HepG2 (cell line): Measurements from ENCODE around the gene CREBZF. TPM values are rescaled to one million over a fixed set of nuclear protein-coding genes. Genes with fewer than 3 reads are reported as not detected.
A peak's percentile ranks its signal among the peaks of the same experiment; 100 is the strongest.

Experiments
- FOSL2 ChIP-seq: sonication (generic); formaldehyde crosslinking; IDR thresholded peaks from 2 replicates; pipeline ENCODE4 v1.4.0; 2020; ENCODE audit warnings: missing genetic modification reagents
- PCBP2 ChIP-seq: fragments of 200-400 bp; formaldehyde crosslinking; optimal IDR thresholded peaks from 2 replicates; pipeline ENCODE3; 2018; ENCODE audit warnings: low read length, low read depth; ENCODE audit not compliant: poor library complexity, severe bottlenecking
- PHF21A ChIP-seq: sonication (generic); formaldehyde crosslinking; IDR thresholded peaks from 2 replicates; pipeline ENCODE4 v1.5.0; 2020; ENCODE audit warnings: mild to moderate bottlenecking, missing genetic modification reagents
- SMAD9 ChIP-seq: sonication (generic); formaldehyde crosslinking; IDR thresholded peaks from 2 replicates; pipeline ENCODE4 v1.5.1; 2020; ENCODE audit warnings: mild to moderate bottlenecking, missing genetic modification reagents
- XBP1 ChIP-seq: sonication (generic); formaldehyde crosslinking; IDR thresholded peaks from 2 replicates; pipeline ENCODE4 v1.5.0; 2020; ENCODE audit warnings: missing genetic modification reagents
- XRCC5 ChIP-seq: fragments of 200-400 bp; formaldehyde crosslinking; optimal IDR thresholded peaks from 2 replicates; pipeline ENCODE3; 2017; ENCODE audit warnings: mild to moderate bottlenecking, low read length
- ZFP41 ChIP-seq: sonication (generic); formaldehyde crosslinking; IDR thresholded peaks from 2 replicates; pipeline ENCODE4 v1.4.0; 2020; ENCODE audit warnings: mild to moderate bottlenecking, missing genetic modification reagents, borderline replicate concordance
- ZNF12 ChIP-seq: sonication (generic); formaldehyde crosslinking; IDR thresholded peaks from 2 replicates; pipeline ENCODE4 v1.5.0; 2020; ENCODE audit warnings: missing genetic modification reagents
- ZNF230 ChIP-seq: sonication (generic); formaldehyde crosslinking; IDR thresholded peaks from 2 replicates; pipeline ENCODE4 v1.4.0; 2020; ENCODE audit warnings: mild to moderate bottlenecking, missing genetic modification reagents
- ZNF24 ChIP-seq: fragments of 450-650 bp; IDR thresholded peaks from 2 replicates; pipeline ENCODE4 v1.6.1; 2017; ENCODE audit warnings: antibody characterized with exemption, mild to moderate bottlenecking
- ZNF292 ChIP-seq: sonication (generic); formaldehyde crosslinking; IDR thresholded peaks from 2 replicates; pipeline ENCODE4 v1.8.1; 2022; ENCODE audit warnings: mild to moderate bottlenecking, low read depth, missing genetic modification reagents, borderline replicate concordance
- ZZZ3 ChIP-seq: sonication (generic); formaldehyde crosslinking; IDR thresholded peaks from 2 replicates; pipeline ENCODE4 v1.4.0; 2020; ENCODE audit warnings: missing genetic modification reagents, mild to moderate bottlenecking, borderline replicate concordance
- polyA plus RNA-seq, 8 experiments: library from polyadenylated mRNA; depleted of rRNA in 3 of 8; stranded (reverse) in 7 of 8; unstranded in 1 of 8; fragments of >200 nt; fragmentation: Illumina TruSeq in 4 of 8; extraction: Trizol in 4 of 8; gene quantifications; 2 replicates each; pipeline versions ENCODE4 v1.2.1 to v1.2.3, GENCODE V29; 2011 to 2016; ENCODE audit warnings: low read depth in 4 of 8, missing spikeins in 1 of 8, mixed read lengths in 1 of 8; ENCODE audit not compliant: insufficient read depth in 1 of 8
- total RNA-seq, 5 experiments: library from RNA; depleted of rRNA; stranded (reverse); fragments of >200 nt; fragmentation: Illumina TruSeq; extraction: Trizol; gene quantifications; 2 replicates each; pipeline ENCODE4 v1.2.3, GENCODE V29; 2016; ENCODE audit warnings: low read depth in 1 of 5
- TF ChIP-seq, protein P1 (sequence below): sonication (generic); formaldehyde crosslinking; IDR thresholded peaks from 2 replicates; pipeline ENCODE4 v1.5.0; 2020; ENCODE audit warnings: mild to moderate bottlenecking, low read depth, missing genetic modification reagents, borderline replicate concordance
- TF ChIP-seq, protein P2 (sequence below), 2 experiments: IDR thresholded peaks; 2 replicates each; pipeline ENCODE4 v1.6.1; 2011 to 2012; ENCODE audit warnings: low read length in 2 of 2, borderline replicate concordance in 1 of 2, low read depth in 1 of 2, mild to moderate bottlenecking in 1 of 2, moderate library complexity in 1 of 2
- TF ChIP-seq, protein P3 (sequence below): IDR thresholded peaks from 2 replicates; pipeline ENCODE4 v1.6.1; 2016; ENCODE audit warnings: missing biosample characterization, missing genetic modification reagents, low read depth
- TF ChIP-seq, protein P4 (sequence below): IDR thresholded peaks from 2 replicates; pipeline ENCODE4 v1.6.1; 2016
- TF ChIP-seq, protein P5 (sequence below): sonication (generic); formaldehyde crosslinking; IDR thresholded peaks from 2 replicates; pipeline ENCODE4 v1.4.0; 2020; ENCODE audit warnings: mild to moderate bottlenecking, missing genetic modification reagents
- TF ChIP-seq, protein P6 (sequence below): sonication (generic); formaldehyde crosslinking; IDR thresholded peaks from 2 replicates; pipeline ENCODE4 v1.4.0; 2020; ENCODE audit warnings: missing genetic modification reagents, borderline replicate concordance
- TF ChIP-seq, protein P7 (sequence below): sonication (generic); formaldehyde crosslinking; IDR thresholded peaks from 2 replicates; pipeline ENCODE4 v1.4.0; 2020; ENCODE audit warnings: mild to moderate bottlenecking, missing genetic modification reagents

Gene CREBZF
- total and polyA plus RNA-seq, 2 of the 13 experiments (the other 11 are each of a cell fraction or from before 2014, with no cell fraction given) = 30.6 to 43.1 TPM

DNA sequence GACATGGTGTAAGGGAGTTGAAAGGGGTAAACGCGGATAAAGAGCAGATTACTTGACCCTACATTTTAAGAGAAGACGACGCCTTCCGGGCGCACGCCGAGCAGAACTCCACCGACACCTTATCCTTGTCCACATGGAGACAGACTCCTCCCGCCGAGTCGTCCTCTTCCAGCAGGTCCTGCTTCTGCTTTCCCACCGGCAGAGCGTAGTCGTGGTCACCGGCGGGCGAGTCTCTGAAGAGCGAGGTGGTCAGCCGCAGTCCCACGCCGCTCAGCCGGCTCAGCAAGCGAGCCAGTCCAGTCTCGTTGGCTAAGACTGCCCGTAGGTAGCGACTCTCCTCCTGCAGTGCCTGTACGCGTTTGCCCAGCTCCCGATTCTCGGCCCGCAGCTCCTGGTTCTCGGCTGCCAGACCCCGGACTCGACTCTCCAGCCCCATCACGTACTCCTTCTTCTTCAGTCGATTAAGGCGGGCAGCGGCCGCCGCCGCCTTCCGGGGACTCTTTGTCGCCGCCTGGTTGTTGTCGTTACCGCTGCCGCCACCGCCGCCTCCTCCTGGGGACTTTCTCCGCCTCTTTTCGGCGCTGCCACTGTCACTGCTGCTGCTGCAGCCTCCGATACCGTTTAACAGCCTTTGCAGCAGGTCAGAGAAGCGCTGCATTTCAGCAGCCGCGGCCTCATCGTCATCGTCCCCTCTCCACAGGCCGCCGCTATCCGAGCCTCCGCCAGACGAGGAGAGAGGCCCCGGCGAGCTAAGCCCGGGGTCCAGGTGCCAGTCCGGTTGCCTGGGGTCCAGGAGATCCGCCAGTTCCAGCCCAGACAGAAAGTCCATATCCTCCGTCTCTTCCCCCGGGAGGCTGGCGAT is 945 bp downstream of the CREBZF start (continued):
- TF ChIP-seq, protein P1, sequence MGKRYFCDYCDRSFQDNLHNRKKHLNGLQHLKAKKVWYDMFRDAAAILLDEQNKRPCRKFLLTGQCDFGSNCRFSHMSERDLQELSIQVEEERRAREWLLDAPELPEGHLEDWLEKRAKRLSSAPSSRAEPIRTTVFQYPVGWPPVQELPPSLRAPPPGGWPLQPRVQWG (CRISPR knock-in tag) = no peak
- TF ChIP-seq, protein P2, sequence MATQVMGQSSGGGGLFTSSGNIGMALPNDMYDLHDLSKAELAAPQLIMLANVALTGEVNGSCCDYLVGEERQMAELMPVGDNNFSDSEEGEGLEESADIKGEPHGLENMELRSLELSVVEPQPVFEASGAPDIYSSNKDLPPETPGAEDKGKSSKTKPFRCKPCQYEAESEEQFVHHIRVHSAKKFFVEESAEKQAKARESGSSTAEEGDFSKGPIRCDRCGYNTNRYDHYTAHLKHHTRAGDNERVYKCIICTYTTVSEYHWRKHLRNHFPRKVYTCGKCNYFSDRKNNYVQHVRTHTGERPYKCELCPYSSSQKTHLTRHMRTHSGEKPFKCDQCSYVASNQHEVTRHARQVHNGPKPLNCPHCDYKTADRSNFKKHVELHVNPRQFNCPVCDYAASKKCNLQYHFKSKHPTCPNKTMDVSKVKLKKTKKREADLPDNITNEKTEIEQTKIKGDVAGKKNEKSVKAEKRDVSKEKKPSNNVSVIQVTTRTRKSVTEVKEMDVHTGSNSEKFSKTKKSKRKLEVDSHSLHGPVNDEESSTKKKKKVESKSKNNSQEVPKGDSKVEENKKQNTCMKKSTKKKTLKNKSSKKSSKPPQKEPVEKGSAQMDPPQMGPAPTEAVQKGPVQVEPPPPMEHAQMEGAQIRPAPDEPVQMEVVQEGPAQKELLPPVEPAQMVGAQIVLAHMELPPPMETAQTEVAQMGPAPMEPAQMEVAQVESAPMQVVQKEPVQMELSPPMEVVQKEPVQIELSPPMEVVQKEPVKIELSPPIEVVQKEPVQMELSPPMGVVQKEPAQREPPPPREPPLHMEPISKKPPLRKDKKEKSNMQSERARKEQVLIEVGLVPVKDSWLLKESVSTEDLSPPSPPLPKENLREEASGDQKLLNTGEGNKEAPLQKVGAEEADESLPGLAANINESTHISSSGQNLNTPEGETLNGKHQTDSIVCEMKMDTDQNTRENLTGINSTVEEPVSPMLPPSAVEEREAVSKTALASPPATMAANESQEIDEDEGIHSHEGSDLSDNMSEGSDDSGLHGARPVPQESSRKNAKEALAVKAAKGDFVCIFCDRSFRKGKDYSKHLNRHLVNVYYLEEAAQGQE (IDR thresholded peaks at IDR 0.05; ENCODE audit: borderline replicate concordance in 1 of 2, low read depth in 1 of 2, low read length in 2 of 2) = no peak
- TF ChIP-seq ZZZ3 (CRISPR knock-in tag) = no peak
- TF ChIP-seq PHF21A (CRISPR knock-in tag) = no peak
- peak; percentile 69; the same call in 1 of the 2 replicates for TF ChIP-seq SMAD9 (CRISPR knock-in tag)
- TF ChIP-seq ZNF230 (CRISPR knock-in tag) = 0 out of 2 replicates have a peak, but pooled peaks have one; percentile 62
- TF ChIP-seq, protein P3, sequence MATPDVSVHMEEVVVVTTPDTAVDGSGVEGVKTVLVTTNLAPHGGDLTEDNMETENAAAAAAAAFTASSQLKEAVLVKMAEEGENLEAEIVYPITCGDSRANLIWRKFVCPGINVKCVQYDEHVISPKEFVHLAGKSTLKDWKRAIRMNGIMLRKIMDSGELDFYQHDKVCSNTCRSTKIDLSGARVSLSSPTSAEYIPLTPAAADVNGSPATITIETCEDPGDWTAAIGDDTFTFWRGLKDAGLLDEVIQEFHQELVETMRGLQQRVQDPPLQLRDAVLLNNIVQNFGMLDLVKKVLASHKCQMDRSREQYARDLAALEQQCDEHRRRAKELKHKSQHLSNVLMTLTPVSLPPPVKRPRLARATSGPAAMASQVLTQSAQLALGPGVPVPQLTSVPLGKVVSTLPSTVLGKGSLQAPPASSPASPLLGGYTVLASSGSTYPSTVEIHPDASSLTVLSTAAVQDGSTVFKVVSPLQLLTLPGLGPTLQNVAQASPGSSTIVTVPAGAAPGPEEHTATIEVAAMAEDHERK (CRISPR knock-in tag) = no peak
- TF ChIP-seq, protein P4, sequence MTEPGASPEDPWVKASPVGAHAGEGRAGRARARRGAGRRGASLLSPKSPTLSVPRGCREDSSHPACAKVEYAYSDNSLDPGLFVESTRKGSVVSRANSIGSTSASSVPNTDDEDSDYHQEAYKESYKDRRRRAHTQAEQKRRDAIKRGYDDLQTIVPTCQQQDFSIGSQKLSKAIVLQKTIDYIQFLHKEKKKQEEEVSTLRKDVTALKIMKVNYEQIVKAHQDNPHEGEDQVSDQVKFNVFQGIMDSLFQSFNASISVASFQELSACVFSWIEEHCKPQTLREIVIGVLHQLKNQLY = no peak
- no peak for TF ChIP-seq PCBP2
- no peak for TF ChIP-seq ZFP41 (CRISPR knock-in tag)
- no peak for TF ChIP-seq ZNF24
- no peak for TF ChIP-seq XBP1 (CRISPR knock-in tag)
- TF ChIP-seq, protein P5, sequence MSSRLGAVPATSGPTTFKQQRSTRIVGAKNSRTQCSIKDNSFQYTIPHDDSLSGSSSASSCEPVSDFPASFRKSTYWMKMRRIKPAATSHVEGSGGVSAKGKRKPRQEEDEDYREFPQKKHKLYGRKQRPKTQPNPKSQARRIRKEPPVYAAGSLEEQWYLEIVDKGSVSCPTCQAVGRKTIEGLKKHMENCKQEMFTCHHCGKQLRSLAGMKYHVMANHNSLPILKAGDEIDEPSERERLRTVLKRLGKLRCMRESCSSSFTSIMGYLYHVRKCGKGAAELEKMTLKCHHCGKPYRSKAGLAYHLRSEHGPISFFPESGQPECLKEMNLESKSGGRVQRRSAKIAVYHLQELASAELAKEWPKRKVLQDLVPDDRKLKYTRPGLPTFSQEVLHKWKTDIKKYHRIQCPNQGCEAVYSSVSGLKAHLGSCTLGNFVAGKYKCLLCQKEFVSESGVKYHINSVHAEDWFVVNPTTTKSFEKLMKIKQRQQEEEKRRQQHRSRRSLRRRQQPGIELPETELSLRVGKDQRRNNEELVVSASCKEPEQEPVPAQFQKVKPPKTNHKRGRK (CRISPR knock-in tag) = no peak
- TF ChIP-seq, protein P6, sequence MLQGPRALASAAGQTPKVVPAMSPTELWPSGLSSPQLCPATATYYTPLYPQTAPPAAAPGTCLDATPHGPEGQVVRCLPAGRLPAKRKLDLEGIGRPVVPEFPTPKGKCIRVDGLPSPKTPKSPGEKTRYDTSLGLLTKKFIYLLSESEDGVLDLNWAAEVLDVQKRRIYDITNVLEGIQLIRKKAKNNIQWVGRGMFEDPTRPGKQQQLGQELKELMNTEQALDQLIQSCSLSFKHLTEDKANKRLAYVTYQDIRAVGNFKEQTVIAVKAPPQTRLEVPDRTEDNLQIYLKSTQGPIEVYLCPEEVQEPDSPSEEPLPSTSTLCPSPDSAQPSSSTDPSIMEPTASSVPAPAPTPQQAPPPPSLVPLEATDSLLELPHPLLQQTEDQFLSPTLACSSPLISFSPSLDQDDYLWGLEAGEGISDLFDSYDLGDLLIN (CRISPR knock-in tag) = no peak
- TF ChIP-seq, protein P7, sequence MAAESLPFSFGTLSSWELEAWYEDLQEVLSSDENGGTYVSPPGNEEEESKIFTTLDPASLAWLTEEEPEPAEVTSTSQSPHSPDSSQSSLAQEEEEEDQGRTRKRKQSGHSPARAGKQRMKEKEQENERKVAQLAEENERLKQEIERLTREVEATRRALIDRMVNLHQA (CRISPR knock-in tag) = no peak
- no peak for TF ChIP-seq FOSL2 (CRISPR knock-in tag)
- TF ChIP-seq ZNF292 = no peak
- no peak for TF ChIP-seq ZNF12 (CRISPR knock-in tag)
- TF ChIP-seq XRCC5 = peak; percentile 1
